ENCODE measurements around the gene PHACTR1. TPM values are rescaled to one million over a fixed set of nuclear protein-coding genes. Genes with fewer than 3 reads are reported as not detected.

The PHACTR1 gene
- total and polyA plus RNA-seq, 2 of the 4 experiments (the other 2 are of a cell fraction): not detected

DNA sequence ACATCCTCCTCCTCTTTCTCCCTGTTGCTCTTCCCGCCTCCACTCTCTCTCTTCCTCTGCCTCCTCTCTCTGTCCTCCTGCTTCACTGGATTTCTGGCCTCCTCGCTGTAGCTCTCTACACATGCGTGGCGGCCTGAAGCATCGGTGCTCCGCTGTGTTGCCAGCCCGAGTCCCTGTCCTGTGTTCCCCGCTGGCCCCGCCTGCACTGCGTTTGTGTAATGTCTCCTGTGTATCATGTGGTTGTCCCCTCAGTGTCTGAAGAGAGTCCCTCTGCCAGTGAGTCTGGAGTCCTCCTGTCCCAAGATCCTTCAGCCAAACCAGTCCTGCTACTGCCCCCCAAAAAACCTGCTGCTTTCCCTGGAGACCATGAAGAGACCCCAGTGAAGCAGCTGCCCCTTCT is 468.0 kb downstream of the PHACTR1 start:
- Histone ChIP-seq H4K91ac (ENCODE audit: insufficient read depth, low read depth, low read length) (no peak overlapping the region), H2AK9ac (replicated peaks; ENCODE audit: low read depth, low read length, poor library complexity) (no peak overlapping the region), H3K79me1 (ENCODE audit: low read depth in 1 of 2, low read length in 2 of 2) (no peaks in the 10 kb centered on the region), H3K9me3 (ENCODE audit: control insufficient read depth, insufficient read depth, low read length) (no peaks in the 10 kb centered on the region), H3K14ac (replicated peaks; ENCODE audit: low read depth, low read length) (no peak overlapping the region), H3K4me2 (ENCODE audit: low read depth, low read length) (no peak overlapping the region), H3K18ac (ENCODE audit: low read depth, low read length) (no peak overlapping the region), H2BK5ac (ENCODE audit: low read depth, low read length, poor library complexity, severe bottlenecking) (no peak overlapping the region), H2BK15ac (ENCODE audit: low read depth, low read length) (no peak overlapping the region), H4K5ac (ENCODE audit: low read depth, low read length) (no peak overlapping the region), H4K20me1 (ENCODE audit: insufficient read depth, low read length) (no peaks in the 10 kb centered on the region), H3K4me3 (ENCODE audit: insufficient read depth, low read depth, low read length) (no peak overlapping the region), H2BK120ac (ENCODE audit: low read depth, low read length) (no peak overlapping the region), H2AK5ac (ENCODE audit: low read depth, low read length) (no peak overlapping the region), H3K36me3 (ENCODE audit: control insufficient read depth, insufficient read depth, low read length) (no peaks in the 10 kb centered on the region), H3K9me1 (ENCODE audit: insufficient read depth, low read length) (no peaks in the 10 kb centered on the region), H3K27ac (ENCODE audit: insufficient read depth, low read length) (no peak overlapping the region), H4K8ac (ENCODE audit: low read depth in 2 of 2, low read length in 2 of 2) (no peak overlapping the region), H3K4ac (ENCODE audit: low read depth, low read length) (no peak overlapping the region), H3K23ac (ENCODE audit: low read depth, low read length) (no peak overlapping the region), H2BK20ac (ENCODE audit: low read depth, low read length) (no peak overlapping the region), H3K56ac (ENCODE audit: extremely low read depth, insufficient read depth, low read length) (no peak overlapping the region), H3K4me1 (ENCODE audit: control insufficient read depth, insufficient read depth, low read length) (no peaks in the 10 kb centered on the region; the same call in 1 of the 2 replicates), H2AFZ (replicated peaks; ENCODE audit: low read length, poor library complexity) (no peak overlapping the region), H3K9ac (ENCODE audit: low read depth, low read length) (no peak overlapping the region), H3K27me3 (ENCODE audit: control insufficient read depth, insufficient read depth, low read length) (peaks cover 9% of the 10 kb centered on the region; the same call in 1 of the 2 replicates)
- TF ChIP-seq FOS (IDR thresholded peaks at IDR 0.05; ENCODE audit: low read depth, low read length) (no peak), POLR2A (IDR thresholded peaks at IDR 0.05; ENCODE audit: low read depth, low read length) (no peak), CEBPB (IDR thresholded peaks at IDR 0.05; ENCODE audit: low read depth, low read length) (no peak), NFE2L2 (IDR thresholded peaks at IDR 0.05; ENCODE audit: low read depth, low read length) (no peak), SMC3 (IDR thresholded peaks at IDR 0.05; ENCODE audit: low read depth, low read length) (no peak), RAD21 (IDR thresholded peaks at IDR 0.05; ENCODE audit: low read length) (no peak), MAFK (IDR thresholded peaks at IDR 0.05; ENCODE audit: low read depth, low read length) (no peak), CHD1 (IDR thresholded peaks at IDR 0.05; ENCODE audit: low read depth, low read length) (no peak), BHLHE40 (IDR thresholded peaks at IDR 0.05; ENCODE audit: low read depth, low read length) (no peak), MXI1 (IDR thresholded peaks at IDR 0.05; ENCODE audit: borderline replicate concordance, low read depth, low read length) (no peak)
- TF ChIP-seq, protein P1, sequence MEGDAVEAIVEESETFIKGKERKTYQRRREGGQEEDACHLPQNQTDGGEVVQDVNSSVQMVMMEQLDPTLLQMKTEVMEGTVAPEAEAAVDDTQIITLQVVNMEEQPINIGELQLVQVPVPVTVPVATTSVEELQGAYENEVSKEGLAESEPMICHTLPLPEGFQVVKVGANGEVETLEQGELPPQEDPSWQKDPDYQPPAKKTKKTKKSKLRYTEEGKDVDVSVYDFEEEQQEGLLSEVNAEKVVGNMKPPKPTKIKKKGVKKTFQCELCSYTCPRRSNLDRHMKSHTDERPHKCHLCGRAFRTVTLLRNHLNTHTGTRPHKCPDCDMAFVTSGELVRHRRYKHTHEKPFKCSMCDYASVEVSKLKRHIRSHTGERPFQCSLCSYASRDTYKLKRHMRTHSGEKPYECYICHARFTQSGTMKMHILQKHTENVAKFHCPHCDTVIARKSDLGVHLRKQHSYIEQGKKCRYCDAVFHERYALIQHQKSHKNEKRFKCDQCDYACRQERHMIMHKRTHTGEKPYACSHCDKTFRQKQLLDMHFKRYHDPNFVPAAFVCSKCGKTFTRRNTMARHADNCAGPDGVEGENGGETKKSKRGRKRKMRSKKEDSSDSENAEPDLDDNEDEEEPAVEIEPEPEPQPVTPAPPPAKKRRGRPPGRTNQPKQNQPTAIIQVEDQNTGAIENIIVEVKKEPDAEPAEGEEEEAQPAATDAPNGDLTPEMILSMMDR (conservative IDR thresholded peaks at IDR 0.05; ENCODE audit: low read depth, low read length): no peak
- TF ChIP-seq, protein P2, sequence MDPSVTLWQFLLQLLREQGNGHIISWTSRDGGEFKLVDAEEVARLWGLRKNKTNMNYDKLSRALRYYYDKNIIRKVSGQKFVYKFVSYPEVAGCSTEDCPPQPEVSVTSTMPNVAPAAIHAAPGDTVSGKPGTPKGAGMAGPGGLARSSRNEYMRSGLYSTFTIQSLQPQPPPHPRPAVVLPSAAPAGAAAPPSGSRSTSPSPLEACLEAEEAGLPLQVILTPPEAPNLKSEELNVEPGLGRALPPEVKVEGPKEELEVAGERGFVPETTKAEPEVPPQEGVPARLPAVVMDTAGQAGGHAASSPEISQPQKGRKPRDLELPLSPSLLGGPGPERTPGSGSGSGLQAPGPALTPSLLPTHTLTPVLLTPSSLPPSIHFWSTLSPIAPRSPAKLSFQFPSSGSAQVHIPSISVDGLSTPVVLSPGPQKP (IDR thresholded peaks at IDR 0.05; ENCODE audit: borderline replicate concordance, low read depth, low read length): no peak
- dilution Hi-C loops (cut with HindIII; ENCODE audit: low sequenced_read_pairs, unreplicated experiment): no loop called here
- ATAC-seq (ENCODE audit: low read depth) (no peak), DNase-seq (no peak)
- in situ Hi-C loops (cut with MboI; ENCODE audit: low sequenced_read_pairs): loop anchor here (25.0 kb wide), 1 partner anchor 353 kb away; no protein-coding TSS in a partner anchor
- intact Hi-C loops (cut with micrococcal nuclease): no loop called here
- ChIA-PET POLR2A (ENCODE audit: unreplicated experiment) (no interaction called here), CTCF (no interaction called here)
- no TSS peak for BruUV-seq (replicated peaks)
- 76% methylated on average over 3 of the region's 10 CpGs; no CpG with 5 or more reads in 1 of the 2 experiments for WGBS, 2 experiments (ENCODE audit: extremely low coverage in 2 of 2, insufficient read length in 1 of 2)
